Stimulated activated CD4-positive, alpha-beta T cell treated with anti-CD3 and anti-CD28 coated beads, Interleukin-4, amount 100 ng/mL, for 48 hours (primary cell): ENCODE results near the gene CDH23.

Experiments
- DNase-seq, 2 donors: peaks; one replicate each; pipeline ENCODE4 v3.0.0-alpha.2; 2020; ENCODE audit warnings: low read depth in 2 of 2

Gene CDH23

GRCh38 chr10:71659111-71659634, 262.5 kb downstream of the CDH23 start:
- DNase-seq: no peak

DNA sequence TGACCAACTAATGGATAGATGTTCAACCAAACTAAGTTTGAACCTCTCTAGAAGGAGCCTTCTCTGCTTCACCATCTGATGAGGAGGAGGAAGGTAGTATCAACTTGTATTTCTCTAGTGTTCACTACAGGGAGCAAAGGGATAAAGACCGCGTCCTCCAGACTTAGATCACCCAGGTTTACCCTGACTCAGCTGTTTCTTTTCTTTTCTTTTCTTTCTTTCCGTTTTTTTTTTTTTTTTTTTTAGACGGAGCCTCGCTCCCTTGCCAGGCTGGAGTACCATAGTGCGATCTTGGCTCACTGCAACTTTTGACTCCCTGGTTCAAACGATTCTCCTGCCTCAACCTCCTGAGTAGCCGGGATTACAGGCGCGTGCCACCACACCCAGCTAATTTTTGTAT, 263.0 kb downstream of the CDH23 start:
- no peak for DNase-seq

DNA sequence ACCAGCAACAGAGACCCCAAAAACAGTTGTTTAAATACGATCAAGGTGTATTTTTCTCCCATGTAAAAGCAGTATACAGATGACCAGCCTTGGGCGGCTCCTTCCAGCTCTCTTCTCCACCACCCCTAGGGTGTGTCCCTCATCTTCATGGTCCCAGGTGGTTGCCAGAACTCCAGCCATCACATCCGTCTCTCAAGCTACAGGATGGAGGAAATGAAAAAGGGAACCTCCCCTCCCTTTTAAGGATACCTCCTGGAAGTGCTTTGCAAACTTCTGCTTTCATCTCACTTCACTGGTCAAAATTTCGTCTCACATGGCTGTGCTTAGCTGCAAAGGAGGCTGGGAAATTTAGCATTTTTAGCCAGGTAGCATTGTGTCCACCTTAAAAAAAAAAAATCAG, 263.6 kb downstream of the CDH23 start:
- no peak for DNase-seq

DNA sequence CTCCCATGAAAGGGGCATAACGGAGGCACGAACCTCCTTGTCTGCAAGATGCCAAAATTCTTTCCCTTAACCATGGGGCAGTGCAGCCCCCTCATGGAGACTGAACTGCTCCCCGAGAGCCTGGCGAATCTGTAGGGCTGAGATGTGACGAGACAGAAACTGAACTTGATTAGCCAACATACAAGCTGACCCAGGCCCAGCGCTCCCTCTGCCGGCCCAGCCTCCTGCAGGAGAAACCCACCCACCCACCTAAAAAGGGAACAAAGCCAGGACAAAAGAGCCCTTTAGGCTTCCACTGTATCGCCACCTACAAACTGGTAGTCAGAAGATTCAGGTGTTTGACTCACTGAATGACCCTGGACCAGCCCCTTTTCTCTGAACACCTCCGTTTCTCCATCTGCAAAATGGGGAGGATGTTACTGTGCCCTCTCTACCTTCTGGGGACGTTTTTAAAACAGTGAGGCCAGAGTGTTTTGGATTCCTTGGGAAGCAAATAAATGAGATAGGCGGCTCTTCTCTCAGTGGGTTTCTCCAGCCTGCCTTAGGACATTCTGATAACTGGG, 264.4 kb downstream of the CDH23 start:
- DNase-seq: no peak

GRCh38 chr10:71661779-71662336, 265.1 kb downstream of the CDH23 start:
- no peak for DNase-seq

- DNase-seq: no peak
These were observed 266.6 kb downstream of the CDH23 start for GRCh38 chr10:71663311-71663710.

GRCh38 chr10:71664585-71664984, 267.9 kb downstream of the CDH23 start:
- DNase-seq: no peak

DNA sequence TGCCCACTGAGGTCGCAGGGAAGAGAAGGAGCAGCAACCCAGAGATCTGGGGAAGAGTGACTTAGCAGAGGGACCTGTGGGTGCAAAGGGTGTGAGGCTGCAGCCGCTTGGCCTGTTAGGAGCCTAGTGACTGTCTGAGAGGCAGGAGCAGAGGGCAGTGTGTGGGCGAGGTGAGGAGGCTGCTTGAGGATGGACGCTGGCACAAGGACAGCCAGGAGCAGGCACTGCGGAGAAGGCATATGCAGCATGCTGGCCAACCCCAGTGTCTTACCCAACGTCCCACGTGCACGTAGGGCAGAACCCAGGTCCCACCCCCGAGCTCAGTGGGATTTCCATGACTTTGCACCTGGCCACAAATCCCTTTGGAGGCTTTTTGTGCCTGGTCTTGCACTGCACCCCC, 268.7 kb downstream of the CDH23 start:
- DNase-seq: no peak

DNA sequence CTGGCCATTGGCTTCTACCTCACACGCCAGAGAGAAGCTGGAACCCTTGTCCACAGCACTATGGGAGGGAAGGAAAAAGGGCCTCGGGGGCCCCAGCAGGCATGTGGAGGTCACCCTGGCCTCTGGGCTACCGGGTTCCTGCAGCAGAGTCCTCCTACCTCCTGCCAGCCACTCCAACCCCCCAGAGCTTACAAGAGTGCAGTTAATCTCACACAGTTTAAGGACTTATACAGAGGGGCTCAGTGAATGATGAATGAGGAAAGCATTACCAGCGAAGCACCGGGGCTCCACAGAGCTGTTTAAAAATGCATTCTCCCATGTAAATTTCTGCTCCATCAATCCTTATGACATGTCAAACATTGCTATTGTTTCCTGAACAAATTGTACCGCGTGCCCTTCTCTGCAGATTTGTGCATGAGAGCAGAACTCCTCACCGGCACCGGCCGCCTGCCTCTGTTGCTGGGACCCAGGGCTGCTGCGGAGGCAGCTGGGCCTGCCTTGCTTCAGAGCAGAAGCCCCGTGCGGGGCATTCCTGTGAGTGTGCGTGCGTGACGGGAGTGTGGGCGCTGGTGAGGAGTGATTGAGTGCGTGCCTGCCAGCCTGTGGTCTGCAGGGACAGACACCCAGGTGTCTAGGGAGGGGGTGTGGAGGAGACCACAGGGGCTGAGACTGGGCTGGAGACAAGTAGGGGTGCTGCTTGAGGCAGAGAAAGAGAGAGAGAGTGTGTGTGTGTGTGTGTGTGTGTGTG, 270.1 kb downstream of the CDH23 start:
- no peak for DNase-seq

- DNase-seq: no peak
These were observed 270.6 kb downstream of the CDH23 start for GRCh38 chr10:71667387-71667752.

GRCh38 chr10:71671994-71672946, 275.6 kb downstream of the CDH23 start:
- no peak for DNase-seq

- no peak for DNase-seq
These were observed 278.7 kb downstream of the CDH23 start for GRCh38 chr10:71675295-71675970.

DNA sequence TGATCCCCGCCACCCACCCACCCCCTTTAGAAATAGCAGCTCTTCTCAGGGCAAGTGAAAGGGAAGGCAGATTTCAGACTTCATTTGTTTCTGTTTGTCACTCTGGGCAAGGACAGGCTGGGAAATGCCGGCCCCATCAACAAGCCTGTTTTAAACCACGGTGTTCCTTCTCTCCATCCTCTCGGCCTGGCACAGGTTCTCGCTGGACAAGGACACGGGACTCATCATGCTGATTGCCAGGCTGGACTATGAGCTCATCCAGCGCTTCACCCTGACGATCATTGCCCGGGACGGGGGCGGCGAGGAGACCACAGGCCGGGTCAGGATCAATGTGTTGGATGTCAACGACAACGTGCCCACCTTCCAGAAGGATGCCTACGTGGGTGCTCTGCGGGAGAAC, 280.5 kb downstream of the CDH23 start:
- DNase-seq: no peak

DNA sequence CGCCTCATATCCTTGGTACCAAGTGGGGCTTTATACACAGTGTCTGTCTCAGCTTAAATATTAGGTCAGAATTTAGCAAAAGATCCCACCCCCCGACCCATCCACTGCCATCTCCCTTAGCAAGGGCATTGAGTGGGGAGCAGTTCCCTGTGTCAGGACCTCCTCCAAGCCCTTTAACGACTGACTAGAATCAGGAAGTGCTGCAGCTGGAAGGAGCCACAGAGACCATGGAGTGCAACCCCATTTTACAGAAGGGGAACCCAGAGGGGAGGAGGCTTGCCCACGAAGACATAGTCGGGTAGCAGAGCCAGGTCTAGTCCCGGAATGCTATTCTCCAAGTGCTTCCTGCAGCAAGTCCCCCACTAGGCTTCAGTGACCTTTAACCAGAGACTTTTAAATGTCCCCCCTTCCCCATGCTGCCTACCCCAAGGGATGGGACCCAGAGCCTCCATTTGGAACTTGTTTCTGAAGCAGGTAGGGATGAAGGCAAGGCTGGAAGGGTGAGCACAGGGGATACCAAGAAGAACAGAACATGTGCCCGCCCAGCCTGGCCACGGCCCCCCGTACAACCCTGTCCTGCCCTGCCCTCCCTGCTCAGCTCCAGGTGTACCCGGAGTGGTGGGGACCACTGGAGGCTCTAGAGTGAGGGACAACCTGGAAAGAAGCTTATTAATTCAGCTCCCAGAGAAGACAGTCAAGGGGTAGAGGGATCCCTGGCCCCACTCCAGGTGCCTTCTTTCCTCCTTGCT, 281.5 kb downstream of the CDH23 start:
- DNase-seq: no peak

- no peak for DNase-seq
These were observed 282.7 kb downstream of the CDH23 start for GRCh38 chr10:71679425-71679824.

DNA sequence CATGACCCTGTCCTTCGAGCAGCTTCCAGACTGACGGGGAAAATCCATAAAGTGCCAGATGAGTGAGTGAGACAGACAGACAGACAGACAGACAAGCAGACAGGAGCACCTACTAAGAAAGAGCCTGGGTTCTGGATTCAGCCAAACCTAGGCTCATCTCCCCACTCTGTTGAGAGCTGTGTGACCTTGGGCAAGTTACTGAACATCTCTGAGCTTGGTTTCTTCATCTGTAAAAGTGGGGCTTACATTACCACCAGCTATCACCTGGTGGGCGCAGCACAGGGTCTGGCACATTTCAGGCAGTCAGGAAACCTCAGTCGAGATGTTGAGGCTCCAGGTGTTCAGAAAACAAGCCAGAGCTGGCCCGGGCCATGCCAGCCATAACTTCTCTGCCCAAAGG, 285.3 kb downstream of the CDH23 start:
- DNase-seq: no peak

GRCh38 chr10:71683301-71683700, 286.6 kb downstream of the CDH23 start:
- no peak for DNase-seq

GRCh38 chr10:71684356-71685173, 287.8 kb downstream of the CDH23 start:
- peak in 1 of 2 donors; percentile 11 for DNase-seq

- no peak for DNase-seq
These were observed 289.0 kb downstream of the CDH23 start for GRCh38 chr10:71685554-71686232.
